Measurements from ENCODE around the gene INPP5K.

- TF ChIP-seq POLR2AphosphoS5 (IDR thresholded peaks at IDR 0.05): no peak
- no peak for TF ChIP-seq POLR2A (IDR thresholded peaks at IDR 0.05)
These were observed 55.0 kb downstream of the INPP5K start for GRCh38 chr17:1461198-1461944.
